CD1c-positive myeloid dendritic cell (primary cell): ENCODE measurements around the gene C16orf78.

ENCODE experiments used
- DNase-seq: peaks from one replicate; pipeline ENCODE4 v3.0.0-alpha.2; 2016; ENCODE audit errors: extremely low spot score

C16orf78 gene

GRCh38 chr16:49431591-49432290 is 58.1 kb downstream of the C16orf78 start:
- DNase-seq: no peak

- DNase-seq: no peak
Measured at GRCh38 chr16:49434733-49435132, 61.1 kb downstream of the C16orf78 start.

DNA sequence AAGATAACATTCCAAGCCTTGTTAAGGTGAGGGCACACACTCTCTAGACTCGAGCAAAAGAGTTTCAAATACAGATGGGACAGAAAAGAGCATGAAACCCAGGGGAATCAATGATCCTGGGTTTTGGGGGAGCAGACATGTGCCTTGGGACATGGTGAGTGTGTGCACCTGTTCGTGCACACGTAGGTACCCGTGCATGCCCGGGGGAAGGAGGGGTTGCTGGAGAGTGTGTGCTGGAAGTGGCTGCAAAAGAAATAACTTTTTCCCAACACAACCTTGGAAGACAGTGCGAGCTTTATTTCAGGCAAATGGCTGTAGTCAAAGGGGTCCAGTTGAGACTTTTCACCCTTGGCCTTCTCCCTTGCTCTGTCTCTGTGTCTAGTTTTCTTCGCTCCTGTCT is 62.6 kb downstream of the C16orf78 start:
- DNase-seq: no peak

DNA sequence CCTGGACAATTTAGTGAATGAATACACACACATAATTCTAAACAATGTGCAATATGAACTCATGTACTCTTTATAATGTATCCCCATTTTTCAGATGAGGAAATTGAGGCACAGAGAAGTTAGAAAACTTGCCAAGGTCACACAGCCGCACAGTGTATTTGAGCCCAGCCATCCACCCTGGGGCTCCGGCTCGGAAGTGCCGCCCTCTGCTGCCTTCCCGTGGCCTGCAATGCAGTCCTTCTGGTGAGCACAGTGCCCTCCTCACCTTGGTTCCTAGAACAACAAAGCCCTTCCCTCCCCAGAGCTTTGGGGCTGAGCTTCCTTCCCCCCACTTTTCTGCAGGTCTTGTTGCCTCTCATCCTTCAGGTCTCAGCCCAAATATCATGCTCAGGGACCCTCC is 63.7 kb downstream of the C16orf78 start:
- no peak for DNase-seq

DNA sequence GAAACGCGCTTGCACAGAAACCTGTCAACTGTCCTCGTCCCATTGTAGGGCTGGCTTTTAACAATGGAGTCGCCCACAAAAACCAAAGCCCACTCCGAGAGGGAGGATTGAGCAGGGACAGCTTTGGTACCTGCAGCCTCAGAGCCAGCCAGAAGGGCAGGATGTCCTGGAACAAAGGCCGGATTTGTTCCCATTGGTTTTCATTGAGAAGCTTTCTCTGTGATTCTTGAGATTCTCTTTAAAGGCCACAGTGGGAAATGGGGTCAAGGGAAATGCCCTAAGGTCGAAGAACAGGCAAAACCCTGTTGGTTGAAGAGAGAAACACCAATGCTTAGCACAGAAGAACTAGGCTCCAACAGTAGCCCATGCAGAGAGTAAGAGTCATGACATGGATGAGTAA is 65.4 kb downstream of the C16orf78 start:
- no peak for DNase-seq

DNA sequence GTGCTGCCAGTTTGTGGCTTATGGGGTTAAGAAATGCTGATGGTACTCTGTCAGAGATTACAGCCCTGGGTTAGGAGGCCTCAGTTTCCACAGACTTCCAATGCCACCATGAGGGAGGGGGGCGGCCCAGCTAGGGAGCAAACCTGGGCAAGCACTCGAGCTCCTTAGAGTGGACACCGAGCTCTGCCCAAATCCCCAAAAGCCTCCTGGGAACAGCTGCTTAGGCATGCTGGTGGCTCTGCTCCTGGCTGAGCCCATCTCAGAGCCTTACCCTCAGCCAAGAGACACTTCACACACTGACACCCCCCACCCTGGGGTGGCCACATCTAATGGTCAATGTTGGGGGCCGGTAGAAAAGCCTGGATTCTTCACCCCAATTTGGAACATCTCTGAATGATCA is 66.1 kb downstream of the C16orf78 start:
- no peak for DNase-seq

DNA sequence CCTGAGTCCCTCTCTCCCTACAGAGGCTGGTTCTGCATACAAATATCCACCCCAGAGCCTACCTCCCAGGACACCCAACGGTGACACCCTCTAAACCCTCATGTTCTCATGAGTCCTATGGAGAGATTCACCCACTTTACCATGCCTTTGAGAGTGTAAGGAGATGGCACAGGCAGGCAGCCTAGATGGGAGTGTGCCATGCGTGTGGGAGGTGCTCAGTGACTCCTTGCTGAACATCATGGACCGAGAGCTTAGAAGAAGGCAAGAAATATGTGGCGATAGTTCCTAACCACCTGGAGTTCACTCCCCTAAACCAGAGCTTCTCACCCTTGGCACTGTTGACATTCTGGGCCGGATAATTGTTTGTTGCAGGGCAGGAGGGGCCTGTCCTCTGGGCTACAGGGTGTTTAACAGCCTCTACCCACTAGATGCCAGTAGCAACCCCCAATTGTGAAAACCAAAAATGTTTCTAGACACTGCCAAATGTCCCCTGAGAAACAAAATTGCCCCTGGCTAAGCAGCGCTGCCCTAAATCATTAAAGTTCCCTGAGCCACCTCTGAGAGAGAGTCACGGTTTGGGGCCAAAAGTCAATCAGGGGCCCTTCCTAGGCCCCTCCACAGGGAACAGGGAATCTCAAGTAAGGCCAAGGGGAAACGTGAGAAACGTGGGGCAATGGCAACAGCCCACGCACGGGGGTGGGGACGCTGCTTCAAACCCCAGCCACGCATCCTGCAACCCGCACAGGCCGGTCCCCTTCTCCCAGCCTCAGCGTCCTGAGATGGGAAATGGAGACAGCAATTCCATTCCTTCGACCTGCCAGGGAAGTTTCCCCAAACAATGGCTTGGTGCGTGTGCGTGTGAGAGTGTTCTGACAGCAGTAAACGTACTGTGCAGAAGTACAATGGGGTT is 66.8 kb downstream of the C16orf78 start:
- DNase-seq: no peak

DNA sequence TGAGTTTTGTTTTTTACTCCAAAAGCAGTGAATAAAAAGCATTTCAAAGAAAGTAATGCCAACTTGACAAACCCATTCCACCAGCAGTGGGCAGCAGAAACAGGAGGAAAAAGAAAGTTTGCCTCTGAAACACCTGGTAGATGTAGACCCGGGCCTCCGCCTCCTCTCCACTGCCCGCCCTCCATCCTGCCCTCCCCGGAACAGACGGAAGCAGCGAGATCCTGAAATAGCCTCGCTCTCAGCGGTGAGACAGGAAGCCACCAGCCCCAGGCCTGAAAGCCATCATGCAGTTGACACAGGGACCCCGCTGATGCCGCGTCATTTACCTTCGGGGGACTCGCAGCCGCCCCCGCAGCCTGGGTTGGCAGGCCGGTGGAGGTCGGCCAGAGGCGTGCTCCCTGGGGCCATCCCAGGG is 67.8 kb downstream of the C16orf78 start:
- DNase-seq: peak; percentile 21

DNA sequence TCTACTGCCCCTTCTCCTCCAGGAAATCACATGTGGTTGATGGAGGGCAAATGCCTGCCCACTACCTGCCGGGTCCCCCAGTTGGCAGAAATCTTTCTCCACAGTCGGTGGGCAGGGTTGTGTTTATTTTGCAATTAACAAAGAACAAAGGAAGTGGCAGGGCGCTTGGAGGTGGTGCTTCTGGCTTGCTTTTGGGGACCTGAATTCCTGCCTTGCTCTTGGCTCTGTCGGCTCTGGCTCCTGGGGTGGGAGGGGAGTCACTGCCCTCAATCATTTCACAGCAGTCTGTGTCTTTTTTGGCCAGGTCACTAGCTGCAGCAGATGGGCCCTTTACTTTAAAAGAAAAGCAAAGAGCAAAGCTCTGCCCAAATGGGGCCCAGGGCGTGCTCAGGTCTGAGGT is 69.2 kb downstream of the C16orf78 start:
- no peak for DNase-seq

- DNase-seq: no peak
Measured at GRCh38 chr16:49443576-49443975, 70.0 kb downstream of the C16orf78 start.

DNA sequence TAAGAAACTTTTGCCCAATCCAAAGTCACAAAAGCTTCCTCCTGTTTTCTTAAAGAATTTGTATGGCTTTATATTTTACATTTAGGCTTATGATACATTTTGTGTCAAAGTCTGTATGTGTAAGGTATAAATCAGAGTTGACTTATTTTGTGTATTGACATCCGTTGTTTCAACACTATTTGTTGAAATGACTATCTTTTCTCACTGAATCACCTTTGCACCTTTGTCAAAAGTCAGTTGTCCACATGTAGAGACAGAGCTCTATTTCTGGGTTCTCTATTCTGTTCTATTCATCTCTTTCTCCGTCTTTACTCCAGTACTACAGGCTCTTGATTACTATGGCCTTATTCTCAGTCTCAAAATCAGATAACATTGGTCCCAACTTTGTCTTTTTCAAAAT is 73.2 kb downstream of the C16orf78 start:
- no peak for DNase-seq
